Measurements from ENCODE around the gene LSM14A. TPM values are rescaled to one million over a fixed set of nuclear protein-coding genes. Genes with fewer than 3 reads are reported as not detected.
A peak's percentile ranks its signal among the peaks of the same experiment; 100 is the strongest.

Gene LSM14A
- total and polyA plus RNA-seq, 2 of the 8 experiments (the other 6 are each of a cell fraction or from before 2014, with no cell fraction given) = 117 to 195 TPM

GRCh38 chr19:34231439-34231838 is 59.1 kb downstream of the LSM14A start:
- no peak for FAIRE-seq
- Histone ChIP-seq H2BK12ac (ENCODE audit: low read depth, low read length) (no peak overlapping the region), H4K20me1 (replicated peaks in 1 of 2; ENCODE audit: control insufficient read depth in 1 of 2, insufficient read depth in 2 of 2, low read length in 2 of 2) (no peaks in the 10 kb centered on the region), H2AK5ac (ENCODE audit: low read depth, low read length) (no peak overlapping the region), H4K5ac (ENCODE audit: insufficient read length, low read depth, low read length) (no peak overlapping the region), H3K79me2 (ENCODE audit: control insufficient read depth in 1 of 2, insufficient read depth in 2 of 2, low read length in 2 of 2) (no peaks in the 10 kb centered on the region), H3K27ac (ENCODE audit: low read depth, low read length) (no peak overlapping the region), H3K4me2 (ENCODE audit: insufficient read depth in 1 of 2, low read depth in 2 of 2, low read length in 2 of 2) (0 out of 4 replicates have a peak overlapping the region, but pooled peaks of 1 of the 2 experiments have one; percentile 1), H4K8ac (ENCODE audit: extremely low read depth, insufficient read depth, low read length) (no peak overlapping the region), H2AFZ (ENCODE audit: low read length) (no peak overlapping the region), H2BK120ac (replicated peaks; ENCODE audit: low read depth, low read length) (no peak overlapping the region), H2BK20ac (ENCODE audit: low read length) (no peak overlapping the region), H2BK15ac (ENCODE audit: low read length) (no peak overlapping the region), H3K4me1 (replicated peaks in 1 of 4; ENCODE audit: control insufficient read depth in 3 of 4, insufficient read depth in 4 of 4, low read length in 3 of 4) (peaks cover 0 to 7% (median 6%) of the 10 kb centered on the region in 4 experiments; a peak in 4 of 7 replicates), H3K9ac (replicated peaks in 1 of 4; ENCODE audit: extremely low read depth in 1 of 4, low read depth in 3 of 4, low read length in 3 of 4) (no peak overlapping the region; a peak in 1 of 7 replicates), H3K4me3 (ENCODE audit: extremely low read depth in 1 of 4, insufficient read depth in 2 of 4, low read depth in 3 of 4, low read length in 4 of 4) (no peak overlapping the region), H3K23me2 (ENCODE audit: low read depth, low read length) (no peaks in the 10 kb centered on the region), H3K27me3 (replicated peaks in 1 of 4; ENCODE audit: control insufficient read depth in 3 of 4, extremely low read depth in 1 of 4, insufficient read depth in 3 of 4, low read length in 3 of 4) (no peaks in the 10 kb centered on the region), H3K56ac (replicated peaks; ENCODE audit: insufficient read length, low read depth, low read length) (no peak overlapping the region), H3K79me1 (ENCODE audit: low read depth, low read length) (no peaks in the 10 kb centered on the region; the same call in 1 of the 2 replicates), H3K14ac (ENCODE audit: insufficient read length) (no peak overlapping the region), H3K4ac (replicated peaks; ENCODE audit: insufficient read length, low read depth, low read length) (no peak overlapping the region), H3K36me3 (ENCODE audit: control insufficient read depth in 2 of 4, insufficient read depth in 4 of 4, low read length in 3 of 4) (peaks cover 5 to 39% (median 11%) of the 10 kb centered on the region in 4 experiments; a peak in 7 of 8 replicates), H3K18ac (ENCODE audit: extremely low read depth, low read length) (no peak overlapping the region), H4K91ac (replicated peaks; ENCODE audit: insufficient read length, low read length) (no peak overlapping the region), H3K23ac (ENCODE audit: insufficient read length) (no peak overlapping the region), H3K9me3 (ENCODE audit: insufficient read depth in 2 of 2, low read depth in 1 of 2, low read length in 1 of 2) (no peaks in the 10 kb centered on the region), H2BK5ac (ENCODE audit: low read depth, low read length) (0 out of 2 replicates have a peak overlapping the region, but pooled peaks have one; percentile 77)
- TF ChIP-seq POLR2A (IDR thresholded peaks at IDR 0.05; ENCODE audit: control extremely low read depth in 1 of 2, low read depth in 2 of 2, low read length in 2 of 2) (no peak; a peak in 1 of 3 replicates), MAFK (IDR thresholded peaks at IDR 0.05; ENCODE audit: low read depth, low read length) (no peak), GTF2F1 (IDR thresholded peaks at IDR 0.05; ENCODE audit: borderline replicate concordance, low read depth, low read length) (no peak), POLR2AphosphoS5 (IDR thresholded peaks at IDR 0.05; ENCODE audit: low read depth, low read length) (0 out of 2 replicates have a peak, but pooled peaks have one; percentile 23), EGR1 (IDR thresholded peaks at IDR 0.05; ENCODE audit: borderline replicate concordance, low read depth, low read length) (no peak)
- 81% methylated on average over 4 of the region's 4 CpGs; no CpG with 5 or more reads in 1 of the 2 experiments for whole genome bisulfite sequencing, 2 experiments (ENCODE audit: extremely low coverage in 1 of 2, insufficient coverage in 1 of 2, insufficient read length in 1 of 2, insufficient replicate concordance in 2 of 2, low coverage in 1 of 2, low lambda C conversion rate in 2 of 2, missing lambda C conversion rate in 1 of 2)
- no peak for DNase-seq (ENCODE audit: low read depth in 1 of 2, low spot score in 2 of 2)
- POLR2A ChIA-PET (ENCODE audit: partially characterized antibody) = interaction anchor here (0.7 to 2.7 kb wide), 6 partner anchors 9 to 70 kb away, joined by 3 to 11 read pairs (median 4); no protein-coding TSS in a partner anchor
- CTCF ChIA-PET (ENCODE audit: partially characterized antibody) = interaction anchor here (0.7 to 3.1 kb wide), 5 partner anchors 9 to 106 kb away, joined by 3 to 14 read pairs (median 5); no protein-coding TSS in a partner anchor
